T-helper 17 cell (primary cell): Measurements from ENCODE around the gene KCNE1. TPM values are rescaled to one million over a fixed set of nuclear protein-coding genes. Genes with fewer than 3 reads are reported as not detected.
"Not testable (repeated sequence)": the region's sequence is repeated elsewhere in the genome, so short reads cannot be mapped to it uniquely, and the experiment has no call there.

Experiments used
- ATAC-seq: fragments of 150-1000 bp; cut with Tn5 transposase; 2 replicates; pipeline ENCODE4 v1.10.0; 2021; ENCODE audit warnings: mild to moderate bottlenecking, moderate library complexity
- DNase-seq, 3 donors: peaks; one replicate each; pipeline versions ENCODE4 v3.0.0 to v3.0.0-alpha.2; 2020 to 2021
- H3K9me3 ChIP-seq: one replicate; pipeline ENCODE4 v1.7.0; 2013; ENCODE audit warnings: low read length, mild to moderate bottlenecking; ENCODE audit not compliant: control insufficient read depth, poor library complexity, severe bottlenecking
- H3K27ac Mint-ChIP-seq: one replicate; pipeline ENCODE4 v1.8.0; 2022; ENCODE audit warnings: mild to moderate bottlenecking, moderate library complexity, mixed read lengths
- H3K27me3 Mint-ChIP-seq: one replicate; pipeline ENCODE4 v1.8.0; 2022; ENCODE audit warnings: mixed read lengths
- H3K36me3 Mint-ChIP-seq: one replicate; pipeline ENCODE4 v1.8.0; 2022; ENCODE audit warnings: low read depth, mixed read lengths
- H3K4me1 Mint-ChIP-seq: one replicate; pipeline ENCODE4 v1.8.0; 2022; ENCODE audit warnings: mild to moderate bottlenecking, mixed read lengths
- H3K4me3 Mint-ChIP-seq: one replicate; pipeline ENCODE4 v1.8.0; 2022; ENCODE audit warnings: mild to moderate bottlenecking, moderate library complexity, mixed read lengths
- total RNA-seq, 4 donors: library from RNA in 2 of 4; stranded (reverse) in 2 of 4; gene quantifications; one replicate each; pipeline ENCODE4 v1.2.3 and lab custom pipeline; 2022 to 2026

Gene KCNE1
- total RNA-seq, 2 donors from 2014 or later: 0.37 TPM; not detected in 1

DNA sequence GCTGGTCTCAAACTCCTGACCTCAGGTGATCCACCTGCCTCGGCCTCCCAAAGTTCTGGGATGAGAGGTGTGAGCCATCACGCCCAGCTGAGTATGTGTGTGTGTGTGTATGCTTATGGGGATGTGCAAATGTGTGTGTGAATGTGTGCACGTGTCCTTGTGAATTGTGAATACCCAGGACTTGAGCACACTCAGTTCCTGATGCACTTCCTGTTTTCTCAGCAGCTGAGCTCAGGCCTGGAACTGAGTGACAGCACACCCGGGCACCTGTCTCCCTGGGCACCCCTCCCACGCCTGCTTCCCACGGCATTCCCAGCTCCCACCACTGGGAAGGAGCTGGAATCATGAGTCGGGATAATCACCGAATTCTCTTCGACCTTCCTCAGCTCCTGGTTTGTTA, 104.7 kb downstream of the KCNE1 start:
- not testable (repeated sequence) for H3K27me3 Mint-ChIP-seq, DNase-seq, H3K27ac Mint-ChIP-seq, ATAC-seq, H3K4me3 Mint-ChIP-seq, H3K9me3 ChIP-seq, H3K36me3 Mint-ChIP-seq, H3K4me1 Mint-ChIP-seq

DNA sequence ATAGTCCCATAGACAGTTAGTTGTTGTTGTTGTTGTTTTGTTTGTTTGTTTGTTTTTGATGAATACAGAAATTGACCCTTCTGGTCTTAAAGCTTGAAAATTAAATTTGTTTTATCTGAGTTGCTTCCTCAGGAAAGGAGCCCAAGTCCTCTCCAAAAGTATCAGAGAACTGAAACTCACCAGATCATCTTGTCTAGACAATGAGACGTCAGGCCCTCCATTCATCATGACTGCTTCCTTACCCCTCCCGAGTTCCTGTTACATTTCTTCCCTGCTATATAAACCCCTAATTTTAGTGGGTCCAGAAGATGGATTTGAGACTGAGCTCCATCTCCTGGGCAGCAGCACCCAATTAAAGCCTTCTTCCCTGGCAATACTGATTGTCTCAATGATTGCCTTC, 105.3 kb downstream of the KCNE1 start:
- not testable (repeated sequence) for H3K36me3 Mint-ChIP-seq, H3K4me1 Mint-ChIP-seq, H3K9me3 ChIP-seq, H3K27me3 Mint-ChIP-seq, ATAC-seq, H3K27ac Mint-ChIP-seq, H3K4me3 Mint-ChIP-seq, DNase-seq

GRCh38 chr21:34406102-34406501, 105.9 kb downstream of the KCNE1 start:
- H3K4me1 Mint-ChIP-seq, H3K36me3 Mint-ChIP-seq: not testable (repeated sequence)
- ATAC-seq: peak; percentile 62

DNA sequence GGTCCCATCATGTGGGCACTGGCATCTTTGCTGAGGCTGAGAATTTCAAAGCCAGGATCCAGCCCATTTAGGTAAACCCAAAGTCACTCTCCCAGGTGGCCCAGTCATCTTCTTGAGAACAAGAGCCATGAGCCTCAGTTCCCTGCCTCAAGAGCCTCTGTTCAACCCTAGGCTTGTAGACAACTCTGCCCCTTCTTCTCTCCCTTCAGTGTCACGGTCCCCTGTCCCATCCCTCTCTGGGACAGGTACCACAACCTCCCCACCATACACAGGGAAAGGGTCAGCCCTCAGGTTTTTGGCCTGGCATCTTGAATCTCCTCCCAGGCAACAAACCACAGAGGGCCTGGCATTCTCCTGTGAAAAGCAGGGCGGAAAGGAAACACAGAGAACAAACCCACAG, 106.3 kb downstream of the KCNE1 start:
- H3K4me3 Mint-ChIP-seq, H3K27me3 Mint-ChIP-seq, DNase-seq, H3K4me1 Mint-ChIP-seq, H3K27ac Mint-ChIP-seq, H3K36me3 Mint-ChIP-seq, H3K9me3 ChIP-seq: not testable (repeated sequence)
- ATAC-seq: peak; percentile 20

More at GRCh38 chr21:34406102-34406501, 105.9 kb downstream of the KCNE1 start:
- not testable (repeated sequence) for H3K27ac Mint-ChIP-seq, DNase-seq, H3K9me3 ChIP-seq, H3K4me3 Mint-ChIP-seq, H3K27me3 Mint-ChIP-seq

DNA sequence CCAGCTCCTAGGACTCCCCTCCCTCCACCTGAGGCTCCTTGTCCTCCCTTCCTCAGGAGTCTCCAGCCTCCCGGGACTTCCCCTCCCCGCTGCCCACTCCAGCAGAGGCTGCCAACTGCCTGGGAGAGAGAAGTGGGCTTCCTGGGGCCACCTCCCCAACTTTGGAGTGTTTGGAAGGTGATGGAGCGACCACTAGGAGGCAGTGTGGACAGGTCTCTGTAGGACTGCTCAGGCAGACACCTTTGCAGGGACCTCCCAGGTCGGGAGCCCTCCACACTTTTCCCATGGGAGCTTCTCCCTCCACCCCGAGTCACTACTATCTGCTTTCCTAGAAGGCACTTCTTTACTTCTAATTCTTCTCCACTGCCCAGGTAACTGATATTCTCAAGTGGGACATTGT, 107.3 kb downstream of the KCNE1 start:
- not testable (repeated sequence) for H3K27me3 Mint-ChIP-seq, ATAC-seq, H3K36me3 Mint-ChIP-seq, H3K4me3 Mint-ChIP-seq, H3K4me1 Mint-ChIP-seq, H3K9me3 ChIP-seq, H3K27ac Mint-ChIP-seq, DNase-seq

- not testable (repeated sequence) for DNase-seq, H3K9me3 ChIP-seq, ATAC-seq
These were observed 111.5 kb downstream of the KCNE1 start for GRCh38 chr21:34400522-34400921.

More at GRCh38 chr21:34400522-34400921, 111.5 kb downstream of the KCNE1 start:
- not testable (repeated sequence) for H3K27ac Mint-ChIP-seq, H3K4me1 Mint-ChIP-seq, H3K36me3 Mint-ChIP-seq, H3K4me3 Mint-ChIP-seq, H3K27me3 Mint-ChIP-seq

Other genes with a start within 250 kb of the KCNE1 start
- gene KCNE2, start 148.2 kb downstream of the KCNE1 start, total RNA-seq: not detected
- gene SMIM11, start 136.7 kb downstream of the KCNE1 start, total RNA-seq: 1 to 10 TPM in 1 of 2 donors, under 1 TPM in 1; 0.90 to 4.3 TPM
- not detected for gene SMIM34, start 88.3 kb downstream of the KCNE1 start, total RNA-seq
- gene RCAN1, start 102.9 kb upstream of the KCNE1 start, total RNA-seq: 1 to 10 TPM; 3.0 to 3.2 TPM
- gene CLIC6, start 156.8 kb upstream of the KCNE1 start, total RNA-seq: under 1 TPM; 0.10 to 0.25 TPM